Activated naive CD4-positive, alpha-beta T cell treated with anti-CD3 and anti-CD28 coated beads, Interleukin-2, amount 50 U/mL, for 72 hours (primary cell): ENCODE data around the gene PAFAH2. TPM values are rescaled to one million over a fixed set of nuclear protein-coding genes. Genes with fewer than 3 reads are reported as not detected.
A peak's percentile ranks its signal among the peaks of the same experiment; 100 is the strongest.

ENCODE experiments used
- ATAC-seq, 2 donors: fragments of 150-1000 bp; cut with Tn5 transposase; 2 replicates each; pipeline ENCODE4 v1.10.0; 2021; ENCODE audit warnings: mild to moderate bottlenecking in 2 of 2, moderate library complexity in 2 of 2
- DNase-seq, 2 donors: peaks; one replicate each; pipeline ENCODE4 v3.0.0; 2021 to 2022; ENCODE audit warnings: low spot score in 2 of 2
- H3K27ac Mint-ChIP-seq, 2 donors: one replicate each; pipeline ENCODE4 v1.8.0; 2022; ENCODE audit warnings: mild to moderate bottlenecking in 2 of 2, mixed read lengths in 2 of 2
- H3K36me3 Mint-ChIP-seq, 2 donors: one replicate each; pipeline ENCODE4 v1.8.0; 2022; ENCODE audit warnings: mixed read lengths in 2 of 2
- H3K9me3 Mint-ChIP-seq, 2 donors: one replicate each; pipeline ENCODE4 v1.8.0; 2022; ENCODE audit warnings: mixed read lengths in 2 of 2
- total RNA-seq, 2 donors: library from RNA; stranded (reverse); gene quantifications; one replicate each; pipeline ENCODE4 v1.2.3, GENCODE V29; 2022

The PAFAH2 gene
- total RNA-seq, 2 donors from 2014 or later: 8.7 to 9.5 TPM

DNA sequence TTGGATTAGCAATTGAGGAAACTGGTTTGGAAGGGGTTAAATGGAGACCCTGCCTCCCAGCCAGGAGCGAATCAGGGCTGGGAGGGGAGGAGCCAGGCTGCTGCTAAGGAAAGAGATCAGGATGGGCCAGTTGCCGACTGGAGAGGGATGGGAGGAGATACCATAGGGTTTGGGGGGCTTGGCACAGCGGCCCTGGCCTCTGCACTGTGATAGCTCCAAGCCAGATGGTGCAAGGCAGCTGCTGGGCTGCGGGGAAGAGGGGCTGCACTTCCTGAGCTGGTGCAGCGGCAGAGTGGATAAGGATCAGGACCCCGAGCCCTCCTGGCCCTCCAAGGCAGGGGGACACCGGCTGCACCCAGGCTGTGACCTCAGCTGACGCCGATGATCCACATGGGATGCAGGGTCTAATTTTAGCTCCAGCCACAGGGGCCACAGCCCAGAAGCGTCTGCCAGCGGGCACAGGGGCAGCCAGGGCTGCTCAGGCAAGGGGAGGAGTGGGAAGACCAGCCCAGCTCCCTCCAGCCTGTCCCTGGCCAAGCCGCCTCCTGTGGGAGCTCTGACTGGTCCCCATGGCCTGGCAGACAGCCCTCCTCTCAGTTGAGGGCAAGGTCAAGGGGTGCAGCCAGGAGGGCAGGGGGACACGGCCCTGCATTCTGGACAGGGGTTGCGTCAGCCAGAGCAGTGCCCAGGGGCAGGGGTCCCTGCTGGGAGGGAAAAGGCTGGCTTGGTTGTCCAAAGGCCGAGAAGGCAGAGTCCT lies 24.0 kb upstream of the PAFAH2 start, which contains the start of gene EXTL1:
Gene EXTL1 (plus strand): TSS at position 129 of the 757 bp plus-strand sequence. CDS start 872 bp downstream, outside the sequence.
- Mint-ChIP-seq H3K9me3 (no peaks in the 10 kb centered on the region), H3K27ac (peak within 1 kb of the TSS; percentile 32 to 56), H3K36me3 (no peaks in the 10 kb centered on the region)
- no peak for ATAC-seq
- DNase-seq: no peak

DNA sequence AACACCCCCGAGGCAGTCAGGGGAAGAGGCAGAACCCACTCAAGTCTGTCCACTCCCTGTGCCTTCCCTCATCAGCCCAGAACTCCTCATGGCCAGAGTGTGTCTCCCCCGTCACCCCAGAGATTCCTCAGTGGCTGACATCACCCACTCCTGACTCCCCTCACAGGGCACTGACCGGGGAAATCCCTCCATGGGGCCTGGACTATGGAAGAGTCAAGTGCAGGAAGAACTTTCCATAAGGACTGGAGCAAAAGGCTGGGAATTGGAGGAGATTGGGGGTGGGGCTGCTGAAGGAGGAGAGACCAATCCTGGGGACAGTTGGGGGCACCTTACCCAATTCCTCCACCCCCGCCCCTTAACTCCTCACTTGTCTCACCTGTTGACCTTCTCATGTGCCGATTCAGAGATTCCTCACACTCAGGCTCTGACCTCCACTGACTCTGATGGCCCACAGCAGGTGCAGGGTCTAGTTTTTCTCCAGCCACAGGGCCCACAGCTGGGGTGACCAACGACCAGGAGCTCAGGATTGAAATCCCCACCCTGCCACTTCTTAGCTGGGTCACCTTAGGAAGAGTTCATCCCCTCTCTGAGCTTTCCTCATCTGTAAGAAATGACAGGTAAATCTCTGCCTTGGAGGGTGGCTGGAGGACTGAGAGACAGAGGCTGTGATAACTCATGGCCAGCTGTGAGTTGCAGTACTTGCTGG lies 23.2 kb upstream of the PAFAH2 start:
- ATAC-seq (no peak), DNase-seq (no peak)
- H3K9me3 Mint-ChIP-seq: no peaks in the 10 kb centered on the region
- peak overlapping the region in 1 of 2 donors; percentile 32 for H3K27ac Mint-ChIP-seq
- H3K36me3 Mint-ChIP-seq: no peaks in the 10 kb centered on the region

DNA sequence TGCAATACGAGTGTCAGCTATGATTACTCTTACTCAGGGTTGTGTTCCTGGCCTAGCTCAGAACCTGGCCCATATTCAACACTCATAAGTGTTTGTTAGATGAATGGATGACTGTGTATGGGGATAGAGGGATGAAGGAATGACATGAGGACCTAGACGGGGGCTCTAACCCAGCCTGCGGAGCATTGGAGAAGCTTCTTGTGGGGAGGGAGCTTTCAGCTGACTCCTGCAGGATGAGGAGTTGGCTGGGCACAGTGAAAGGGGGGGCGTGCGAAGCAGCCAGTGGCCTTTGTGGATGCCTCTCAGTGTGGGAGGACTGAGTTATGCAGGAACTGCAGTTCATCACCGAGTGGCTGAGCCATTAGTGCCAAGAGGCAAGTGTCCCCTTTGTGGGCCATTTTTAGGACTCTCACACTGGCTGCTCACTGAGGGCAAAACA lies 22.5 kb upstream of the PAFAH2 start:
- no peak for ATAC-seq
- no peaks in the 10 kb centered on the region for H3K36me3 Mint-ChIP-seq

DNA sequence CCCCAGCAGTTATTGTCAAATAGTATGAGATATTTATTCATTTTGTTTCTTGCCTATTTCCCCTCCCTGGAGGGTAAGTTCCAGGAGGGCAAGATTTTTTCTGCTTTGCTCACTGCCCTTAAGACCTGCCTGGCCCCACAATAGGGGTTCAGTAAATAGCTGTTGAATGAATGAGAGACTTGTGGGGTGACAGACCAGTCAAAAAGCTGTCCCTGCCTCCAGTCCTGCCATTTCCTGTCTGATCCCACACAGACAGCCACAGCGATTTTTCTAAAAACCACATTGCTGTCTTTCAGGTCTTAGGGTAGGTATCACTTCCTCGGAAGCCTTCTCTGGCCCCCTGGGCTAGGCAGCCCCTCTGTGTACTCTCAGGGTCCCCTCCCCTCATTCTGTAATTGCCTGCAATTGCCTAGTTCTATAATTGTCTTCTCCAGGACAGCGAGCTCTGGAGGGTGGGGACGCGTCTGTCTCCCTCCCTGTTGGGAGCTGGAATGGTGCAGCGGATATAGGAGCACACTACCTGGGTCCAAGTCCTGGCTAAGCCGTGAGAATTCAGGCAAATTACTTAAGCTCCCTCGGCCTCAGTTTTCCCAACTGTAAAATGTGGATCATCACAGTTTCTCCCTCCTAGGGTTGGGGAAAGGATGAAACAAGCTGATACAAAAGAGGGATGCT lies 21.9 kb upstream of the PAFAH2 start:
- ATAC-seq (no peak), DNase-seq (no peak)
- Mint-ChIP-seq H3K36me3 (no peaks in the 10 kb centered on the region), H3K27ac (peak overlapping the region in 1 of 2 donors; percentile 56), H3K9me3 (no peaks in the 10 kb centered on the region)

More for the DNA sequence above, 22.5 kb upstream of the PAFAH2 start:
- peak overlapping the region in 1 of 2 donors; percentile 56 for H3K27ac Mint-ChIP-seq
- DNase-seq: no peak
- H3K9me3 Mint-ChIP-seq: no peaks in the 10 kb centered on the region

DNA sequence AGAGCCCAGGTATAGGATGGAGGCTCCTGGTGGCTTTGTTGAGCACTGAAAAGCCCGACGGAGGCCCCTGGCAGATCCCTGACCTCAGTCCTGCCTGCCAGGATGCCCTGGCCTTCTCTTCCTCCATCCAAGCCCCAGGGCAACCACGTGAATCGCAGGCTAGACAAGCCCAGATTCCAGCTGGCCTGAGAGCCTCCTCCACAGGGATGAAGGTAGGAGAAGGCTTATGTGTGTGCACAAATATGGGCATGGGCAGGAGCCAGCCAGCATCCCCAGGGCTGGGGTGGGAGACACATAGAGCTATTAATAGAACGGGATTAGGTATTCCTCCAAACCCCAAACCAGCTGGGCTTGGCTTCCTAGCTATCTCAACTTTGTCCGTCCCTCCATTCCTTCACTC lies 19.7 kb upstream of the PAFAH2 start:
- Mint-ChIP-seq H3K36me3 (no peaks in the 10 kb centered on the region), H3K9me3 (no peaks in the 10 kb centered on the region), H3K27ac (peak overlapping the region in 1 of 2 donors; percentile 73)
- no peak for DNase-seq
- no peak for ATAC-seq

DNA sequence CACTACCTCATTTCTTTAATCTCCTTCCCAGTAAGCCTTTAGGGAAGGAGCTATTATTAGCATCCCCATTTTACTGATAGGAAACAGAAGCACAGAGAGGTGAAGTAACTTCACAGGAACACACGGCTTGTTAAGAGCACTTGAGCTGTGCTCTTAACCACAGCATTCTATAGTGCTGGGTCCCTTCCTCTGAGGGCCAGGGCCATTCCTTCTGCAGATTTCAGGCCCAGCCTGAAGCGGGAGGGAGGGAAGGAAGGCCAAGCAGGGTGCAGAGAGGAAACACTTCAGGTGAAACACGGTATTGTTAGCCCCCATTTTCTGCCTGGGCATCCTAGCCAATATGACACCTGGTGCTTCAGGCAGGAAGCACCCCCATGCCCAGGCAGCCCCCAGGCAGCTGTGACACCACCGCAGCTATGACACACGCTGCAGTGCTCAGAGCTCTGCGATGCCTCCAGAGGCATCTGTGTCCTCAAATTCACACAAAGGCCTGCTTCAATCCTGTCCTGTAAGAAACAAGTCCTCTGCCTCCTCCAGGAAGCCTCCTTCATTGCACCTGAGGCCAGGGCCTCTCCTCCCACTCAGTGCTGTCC lies 19.2 kb upstream of the PAFAH2 start:
- ATAC-seq: no peak
- Mint-ChIP-seq H3K27ac (peak overlapping the region in 1 of 2 donors; percentile 73), H3K36me3 (no peaks in the 10 kb centered on the region), H3K9me3 (no peaks in the 10 kb centered on the region)
- DNase-seq: no peak

DNA sequence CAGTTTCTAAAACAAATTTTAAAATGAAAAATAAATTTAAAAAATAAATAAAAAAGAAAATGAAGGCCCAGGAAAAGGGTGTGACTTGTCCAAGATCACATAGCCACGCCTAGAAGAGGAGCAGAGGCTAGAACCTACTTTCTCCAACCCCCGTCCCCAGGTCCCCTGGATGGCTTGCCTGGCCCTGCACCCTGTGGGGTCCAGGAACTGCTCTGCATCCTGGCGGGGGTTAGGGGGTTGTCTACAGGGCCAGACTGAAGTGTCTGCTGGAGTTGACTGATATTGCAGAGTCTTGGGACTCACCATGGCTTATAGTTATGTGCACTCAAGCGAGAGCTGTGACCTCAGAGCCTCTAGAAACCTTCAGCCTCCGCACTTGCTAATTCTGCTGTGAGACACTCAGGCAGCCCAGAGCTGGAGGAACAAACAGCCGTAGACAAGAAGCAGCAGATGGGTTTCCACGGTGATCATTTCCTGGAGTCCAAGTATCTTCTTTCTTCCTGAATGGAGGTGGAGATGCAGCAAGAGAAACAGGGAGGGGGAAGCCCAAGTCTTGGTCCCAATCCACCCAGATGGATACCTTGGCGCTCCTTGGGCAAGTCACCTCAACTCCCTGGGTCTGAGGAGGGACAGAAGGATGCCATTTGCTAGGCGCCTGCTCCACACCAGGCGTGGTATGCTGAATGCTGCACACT lies 18.5 kb upstream of the PAFAH2 start:
- ATAC-seq (no peak), DNase-seq (no peak)
- H3K36me3 Mint-ChIP-seq: no peaks in the 10 kb centered on the region

DNA sequence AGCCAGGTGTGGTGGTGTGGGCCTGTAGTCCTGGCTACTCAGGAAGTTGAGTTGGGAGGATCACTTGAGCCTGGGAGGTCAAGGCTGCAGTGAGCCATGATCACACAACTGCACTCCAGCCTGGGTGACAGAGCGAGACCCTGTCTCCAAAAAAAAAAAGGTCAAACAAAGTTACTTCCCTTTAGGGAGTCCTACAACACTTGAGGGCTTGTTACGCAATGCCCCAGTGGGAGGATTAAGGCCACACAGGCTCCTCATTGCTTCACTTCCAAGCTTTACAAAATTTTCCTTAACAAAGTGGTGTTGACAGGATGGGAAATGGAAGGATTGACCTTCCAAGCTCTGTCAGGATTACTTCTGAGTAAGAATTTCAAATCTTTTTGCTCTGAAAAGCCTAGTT lies 17.5 kb upstream of the PAFAH2 start:
- Mint-ChIP-seq H3K27ac (no peak overlapping the region), H3K36me3 (no peaks in the 10 kb centered on the region), H3K9me3 (no peaks in the 10 kb centered on the region)
- DNase-seq: no peak
- no peak for ATAC-seq

More for the DNA sequence above, 18.5 kb upstream of the PAFAH2 start:
- Mint-ChIP-seq H3K9me3 (no peaks in the 10 kb centered on the region), H3K27ac (no peak overlapping the region)

DNA sequence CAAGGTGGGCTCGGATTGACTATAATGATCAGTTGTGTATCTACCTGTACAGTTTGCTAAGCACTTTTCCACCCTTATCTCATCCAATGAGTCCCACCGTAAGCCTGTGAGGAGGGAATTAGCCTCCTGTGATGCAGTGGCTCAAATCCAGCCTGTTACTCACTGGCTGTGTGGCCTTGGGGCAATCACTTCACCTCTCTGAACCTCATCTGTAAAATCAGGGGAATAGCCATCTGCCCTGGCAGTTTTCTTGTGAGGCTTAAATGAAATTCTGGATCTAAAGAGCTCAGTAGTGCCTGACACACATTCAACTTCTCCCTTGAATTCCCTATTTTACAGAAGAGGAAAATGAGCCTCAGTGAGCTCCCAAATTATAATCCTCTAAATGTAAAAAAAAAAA lies 16.3 kb upstream of the PAFAH2 start:
- ATAC-seq (no peak), DNase-seq (no peak)
- no peaks in the 10 kb centered on the region for H3K36me3 Mint-ChIP-seq
- no peak overlapping the region for H3K27ac Mint-ChIP-seq
- H3K9me3 Mint-ChIP-seq: no peaks in the 10 kb centered on the region

DNA sequence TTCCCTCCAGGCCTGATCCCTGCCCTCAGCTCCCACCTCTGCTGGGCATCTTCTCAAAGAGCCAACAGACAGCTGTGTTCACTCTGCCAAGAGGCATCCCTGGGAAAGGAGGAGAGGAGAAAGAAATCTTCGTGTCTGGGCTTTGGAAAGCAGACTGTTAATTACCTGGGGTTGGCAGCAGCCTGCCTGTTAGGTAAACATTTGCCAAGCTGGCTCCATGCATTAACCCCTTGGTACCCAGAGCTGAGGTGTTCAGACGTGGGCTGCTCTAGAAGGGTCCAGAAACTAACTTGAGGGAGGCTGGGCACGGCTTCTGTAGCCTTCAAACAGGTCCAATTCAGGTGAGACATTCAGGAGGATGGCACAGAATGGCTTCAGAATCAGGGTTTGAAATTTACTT lies 15.0 kb upstream of the PAFAH2 start:
- ATAC-seq (no peak), DNase-seq (no peak)
- no peaks in the 10 kb centered on the region for H3K36me3 Mint-ChIP-seq
- H3K27ac Mint-ChIP-seq: no peak overlapping the region
- no peaks in the 10 kb centered on the region for H3K9me3 Mint-ChIP-seq

DNA sequence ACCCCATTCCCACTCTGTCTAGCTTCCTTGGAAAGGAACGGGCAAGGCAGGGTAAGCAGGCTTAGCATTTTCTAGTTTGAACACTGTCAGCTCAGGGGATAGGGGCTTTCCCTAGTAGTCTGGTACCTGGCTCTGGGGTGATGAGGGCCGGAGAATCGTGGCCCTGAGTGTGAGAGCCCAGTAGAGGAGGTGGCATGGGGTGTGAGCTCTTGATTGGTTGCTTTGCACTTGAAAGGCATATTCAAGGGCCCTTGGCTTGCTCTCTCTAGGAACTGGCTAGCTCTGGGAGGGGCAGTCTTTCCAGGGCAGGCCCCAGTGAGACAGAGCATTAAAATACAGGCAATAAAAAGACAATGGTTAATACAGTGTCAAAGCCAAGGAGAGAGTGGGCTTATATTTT lies 13.0 kb upstream of the PAFAH2 start:
- DNase-seq: no peak
- H3K9me3 Mint-ChIP-seq: no peaks in the 10 kb centered on the region
- no peaks in the 10 kb centered on the region for H3K36me3 Mint-ChIP-seq
- ATAC-seq: no peak
- H3K27ac Mint-ChIP-seq: no peak overlapping the region

DNA sequence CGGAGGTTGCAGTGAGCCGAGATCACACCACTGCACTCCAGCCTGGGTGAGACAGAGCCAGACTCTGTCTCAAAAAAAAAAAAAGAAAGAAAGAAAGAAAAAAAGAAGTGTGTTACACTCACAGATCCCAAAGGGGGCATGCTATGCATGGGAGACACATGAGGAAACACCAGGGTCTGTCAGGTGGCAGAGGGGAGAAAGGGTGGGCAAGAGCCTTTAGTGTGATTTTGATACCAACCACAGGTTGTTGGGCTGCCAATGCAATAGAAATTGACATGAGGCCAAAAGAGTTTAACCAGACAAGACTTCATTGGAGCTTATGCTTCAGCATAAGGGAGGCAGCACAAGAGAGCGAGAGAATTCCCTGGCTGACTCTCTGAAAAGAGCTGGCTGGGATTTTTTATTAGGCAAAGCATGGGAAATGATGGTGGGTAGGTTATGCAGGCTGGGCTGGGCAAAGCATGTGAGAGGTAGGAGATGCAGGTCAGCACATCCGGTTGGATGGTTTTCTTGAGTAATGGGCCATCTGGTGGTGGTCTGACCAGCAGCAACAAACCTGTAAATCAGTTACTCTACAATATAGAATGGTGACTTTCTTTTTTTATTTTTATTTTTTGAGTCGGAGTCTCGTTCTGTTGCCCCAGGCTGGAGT lies 12.1 kb upstream of the PAFAH2 start:
- ATAC-seq (peak in 1 of 2 donors; percentile 54), DNase-seq (no peak)
- H3K36me3 Mint-ChIP-seq: no peaks in the 10 kb centered on the region
- H3K9me3 Mint-ChIP-seq: no peaks in the 10 kb centered on the region
- no peak overlapping the region for H3K27ac Mint-ChIP-seq

DNA sequence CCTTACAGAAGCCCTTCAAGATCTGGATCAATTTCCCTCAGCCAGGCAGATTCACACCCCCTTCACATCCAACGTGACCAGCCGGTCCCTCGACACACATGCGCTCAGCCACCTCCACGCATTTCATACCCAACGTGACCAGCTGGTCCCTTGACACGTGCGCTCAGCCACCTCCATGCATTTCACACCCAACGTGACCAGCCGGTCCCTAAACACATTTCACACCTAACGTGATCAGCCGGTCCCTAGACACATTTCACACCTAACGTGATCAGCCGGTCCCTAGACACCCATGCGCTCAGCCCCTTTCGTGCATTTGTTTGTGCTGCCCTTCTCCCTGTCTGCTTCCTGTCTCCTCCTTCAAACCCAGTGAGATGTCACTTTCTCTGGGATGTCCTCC lies 8.8 kb upstream of the PAFAH2 start:
- H3K27ac Mint-ChIP-seq: no peak overlapping the region
- no peak for DNase-seq
- no peaks in the 10 kb centered on the region for H3K9me3 Mint-ChIP-seq
- no peak for ATAC-seq
- H3K36me3 Mint-ChIP-seq: no peaks in the 10 kb centered on the region

DNA sequence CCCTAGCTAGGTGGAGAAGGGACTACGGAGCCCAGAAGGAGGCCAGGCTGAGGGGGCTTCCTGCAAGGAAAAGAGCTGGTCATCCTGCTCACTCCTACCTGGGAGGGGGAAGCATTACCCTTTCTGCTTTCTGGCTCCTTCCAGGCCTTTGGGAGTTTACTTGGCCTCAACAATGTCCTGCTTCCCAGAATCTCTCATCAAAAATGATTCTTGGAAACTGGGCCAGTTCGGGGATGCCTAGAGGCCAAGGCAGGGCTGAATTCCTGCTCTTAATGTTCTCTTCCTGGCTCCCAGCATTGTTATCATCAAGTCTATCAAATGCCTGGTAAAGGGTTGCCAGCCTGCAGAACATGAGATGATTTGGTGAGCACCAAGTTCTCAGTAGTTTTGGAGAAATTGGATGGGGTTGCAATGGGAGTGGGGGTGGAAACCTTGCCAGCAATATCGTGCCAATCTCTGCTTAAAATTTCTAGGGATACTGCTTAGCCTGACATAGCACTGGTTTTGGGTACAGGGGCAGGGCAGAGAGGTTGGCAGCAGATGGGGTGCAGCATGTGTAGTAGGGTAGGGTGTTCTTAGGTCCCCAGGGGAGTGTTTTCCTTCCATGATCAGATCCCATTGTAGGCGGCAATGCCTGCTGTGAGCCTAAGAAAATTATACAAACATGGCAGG lies 7.7 kb upstream of the PAFAH2 start:
- Mint-ChIP-seq H3K27ac (no peak overlapping the region), H3K9me3 (no peaks in the 10 kb centered on the region), H3K36me3 (no peaks in the 10 kb centered on the region)
- no peak for DNase-seq
- no peak for ATAC-seq

DNA sequence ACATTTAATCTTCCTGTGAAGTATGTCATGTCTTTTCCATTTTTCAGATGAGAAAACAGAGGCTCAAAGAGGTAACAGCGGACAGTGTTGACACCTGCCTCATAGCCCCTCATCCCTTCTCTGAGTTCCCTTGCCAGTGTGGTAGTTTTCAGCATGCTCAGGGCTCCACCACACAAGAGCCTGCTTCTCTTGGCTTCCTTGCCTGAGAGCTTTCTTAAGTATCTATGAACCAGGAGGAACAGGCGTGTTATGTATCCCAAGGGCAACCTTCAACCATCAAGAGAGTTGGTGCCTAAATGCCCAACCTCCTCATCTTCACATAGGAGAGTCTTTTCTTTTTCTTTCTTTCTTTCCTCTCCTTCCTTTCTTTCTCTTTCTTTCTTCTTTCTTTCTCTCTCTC lies 5.9 kb upstream of the PAFAH2 start:
- H3K9me3 Mint-ChIP-seq: no peaks in the 10 kb centered on the region
- no peak for ATAC-seq
- no peak overlapping the region for H3K27ac Mint-ChIP-seq

More for the DNA sequence above, 5.9 kb upstream of the PAFAH2 start:
- DNase-seq: no peak
- H3K36me3 Mint-ChIP-seq: no peaks in the 10 kb centered on the region
